Measurements from ENCODE around the gene BCL11B.
"Not testable (repeated sequence)": the region's sequence is repeated elsewhere in the genome, so short reads cannot be mapped to it uniquely, and the experiment has no call there.

The BCL11B gene

GRCh38 chr14:99194736-99195135 lies 77.3 kb downstream of the BCL11B start:
- no peak for DNase-seq

GRCh38 chr14:99194136-99194535 lies 77.9 kb downstream of the BCL11B start:
- DNase-seq = no peak

- no peak for DNase-seq
Observed at GRCh38 chr14:99192830-99193229, 79.2 kb downstream of the BCL11B start.

- DNase-seq = no peak
Observed at GRCh38 chr14:99192028-99192621, 79.9 kb downstream of the BCL11B start.

- DNase-seq = no peak
Observed at GRCh38 chr14:99191395-99192027, 80.5 kb downstream of the BCL11B start.

GRCh38 chr14:99190696-99191394 lies 81.2 kb downstream of the BCL11B start:
- DNase-seq = no peak

GRCh38 chr14:99189201-99189801 lies 82.7 kb downstream of the BCL11B start:
- no peak for DNase-seq

- no peak for DNase-seq
Observed at GRCh38 chr14:99188731-99189191, 83.2 kb downstream of the BCL11B start.

- DNase-seq = no peak
Observed at GRCh38 chr14:99187858-99188257, 84.1 kb downstream of the BCL11B start.

- DNase-seq = no peak
Observed at GRCh38 chr14:99186956-99187690, 84.9 kb downstream of the BCL11B start.

- DNase-seq = not testable (repeated sequence)
Observed at GRCh38 chr14:99186336-99186735, 85.7 kb downstream of the BCL11B start.

- DNase-seq = no peak
Observed at GRCh38 chr14:99185436-99186068, 86.4 kb downstream of the BCL11B start.

- no peak for DNase-seq
Observed at GRCh38 chr14:99183716-99184115, 88.3 kb downstream of the BCL11B start.

GRCh38 chr14:99183311-99183710 lies 88.7 kb downstream of the BCL11B start:
- no peak for DNase-seq

- no peak for DNase-seq
Observed at GRCh38 chr14:99182548-99183250, 89.3 kb downstream of the BCL11B start.

GRCh38 chr14:99181804-99182520 lies 90.0 kb downstream of the BCL11B start:
- no peak for DNase-seq

GRCh38 chr14:99181241-99181640 lies 90.8 kb downstream of the BCL11B start:
- DNase-seq = no peak

GRCh38 chr14:99179946-99180345 lies 92.1 kb downstream of the BCL11B start:
- no peak for DNase-seq

GRCh38 chr14:99179506-99179905 lies 92.5 kb downstream of the BCL11B start:
- no peak for DNase-seq

GRCh38 chr14:99177886-99178835 lies 93.8 kb downstream of the BCL11B start:
- no peak for DNase-seq
